K562 (cell line): ENCODE measurements around the gene UBASH3A.

Experiments
- CHD4 ChIP-seq: fragments of 200-600 bp; sonication (generic); IDR thresholded peaks from 3 replicates; pipeline ENCODE4 v1.6.1; 2012; ENCODE audit warnings: low read depth, mild to moderate bottlenecking, mixed read lengths, low read length, inconsistent platforms; ENCODE audit not compliant: insufficient read depth, insufficient replicate concordance, poor library complexity, severe bottlenecking
- CTBP1 ChIP-seq: fragments of 450-650 bp; IDR thresholded peaks from 2 replicates; pipeline ENCODE4 v1.6.1; 2016; ENCODE audit warnings: borderline replicate concordance
- EP300 ChIP-seq: IDR thresholded peaks from 2 replicates; pipeline ENCODE4 v1.6.1; 2012; ENCODE audit warnings: low read length, improper control_type of control experiment
- HCFC1 ChIP-seq: IDR thresholded peaks from 2 replicates; pipeline ENCODE4 v1.6.1; 2012; ENCODE audit warnings: low read depth, low read length, improper control_type of control experiment
- MYC ChIP-seq, 2 experiments: fragments of 250-450 bp in 1 of 2; sonication (Bioruptor Pico) in 1 of 2; IDR thresholded peaks; 2 replicates each; pipeline versions ENCODE4 v1.5.1 to v1.6.1; 2012 to 2021; ENCODE audit warnings: low read depth in 2 of 2, borderline replicate concordance in 1 of 2, improper control_type of control experiment in 1 of 2, low read length in 1 of 2, mild to moderate bottlenecking in 1 of 2, moderate library complexity in 1 of 2
- PML ChIP-seq: IDR thresholded peaks from 2 replicates; pipeline ENCODE4 v1.6.1; 2012; ENCODE audit warnings: low read length, inconsistent platforms
- RAD21 ChIP-seq, 2 experiments: fragments of 250-450 bp in 1 of 2; fragments of 450-650 bp in 1 of 2; sonication (Bioruptor Pico) in 1 of 2; formaldehyde crosslinking in 1 of 2; IDR thresholded peaks in 1 of 2; conservative IDR thresholded peaks in 1 of 2; 2 replicates each; pipeline versions ENCODE4 v1.4.0 to v1.8.0; 2020 to 2022; ENCODE audit warnings: mild to moderate bottlenecking in 2 of 2, moderate library complexity in 1 of 2
- RFX5 ChIP-seq: IDR thresholded peaks from 2 replicates; pipeline ENCODE4 v1.6.1; 2011; ENCODE audit warnings: low read depth, mild to moderate bottlenecking, improper control_type of control experiment, low read length
- TEAD1 ChIP-seq, 2 experiments: fragments of 450-650 bp in 1 of 2; sonication (generic) in 1 of 2; formaldehyde crosslinking; IDR thresholded peaks; 2 replicates each; pipeline versions ENCODE4 v1.4.0 to v1.8.0; 2020 to 2022; ENCODE audit warnings: mild to moderate bottlenecking in 2 of 2, missing genetic modification reagents in 1 of 2
- ZSCAN29 ChIP-seq: fragments of 450-650 bp; IDR thresholded peaks from 2 replicates; pipeline ENCODE4 v1.6.1; 2017
- TF ChIP-seq, protein P1 (sequence below), 2 experiments: IDR thresholded peaks; 2 replicates each; pipeline ENCODE4 v1.6.1; 2011; ENCODE audit warnings: borderline replicate concordance in 1 of 2, control low read depth in 1 of 2, low read depth in 1 of 2, low read length in 1 of 2, mild to moderate bottlenecking in 1 of 2, mixed read lengths in 1 of 2, moderate library complexity in 1 of 2; ENCODE audit not compliant: insufficient read depth in 1 of 2, insufficient read length in 1 of 2, poor library complexity in 1 of 2, severe bottlenecking in 1 of 2; ENCODE audit errors: extremely low read depth in 1 of 2
- TF ChIP-seq, protein P2 (sequence below): sonication (generic); formaldehyde crosslinking; IDR thresholded peaks from 2 replicates; pipeline ENCODE4 v1.5.0; 2020; ENCODE audit warnings: missing genetic modification reagents
- TF ChIP-seq, protein P3 (sequence below), 3 experiments: IDR thresholded peaks in 2 of 3; conservative IDR thresholded peaks in 1 of 3; 2 replicates each; pipeline ENCODE4 v1.5.1; 2011 to 2012; ENCODE audit warnings: low read length in 3 of 3, mild to moderate bottlenecking in 3 of 3, control low read depth in 2 of 3, improper control_type of control experiment in 1 of 3, inconsistent platforms in 1 of 3, low read depth in 1 of 3, mixed read lengths in 1 of 3, moderate library complexity in 1 of 3; ENCODE audit not compliant: insufficient read depth in 2 of 3

DNA sequence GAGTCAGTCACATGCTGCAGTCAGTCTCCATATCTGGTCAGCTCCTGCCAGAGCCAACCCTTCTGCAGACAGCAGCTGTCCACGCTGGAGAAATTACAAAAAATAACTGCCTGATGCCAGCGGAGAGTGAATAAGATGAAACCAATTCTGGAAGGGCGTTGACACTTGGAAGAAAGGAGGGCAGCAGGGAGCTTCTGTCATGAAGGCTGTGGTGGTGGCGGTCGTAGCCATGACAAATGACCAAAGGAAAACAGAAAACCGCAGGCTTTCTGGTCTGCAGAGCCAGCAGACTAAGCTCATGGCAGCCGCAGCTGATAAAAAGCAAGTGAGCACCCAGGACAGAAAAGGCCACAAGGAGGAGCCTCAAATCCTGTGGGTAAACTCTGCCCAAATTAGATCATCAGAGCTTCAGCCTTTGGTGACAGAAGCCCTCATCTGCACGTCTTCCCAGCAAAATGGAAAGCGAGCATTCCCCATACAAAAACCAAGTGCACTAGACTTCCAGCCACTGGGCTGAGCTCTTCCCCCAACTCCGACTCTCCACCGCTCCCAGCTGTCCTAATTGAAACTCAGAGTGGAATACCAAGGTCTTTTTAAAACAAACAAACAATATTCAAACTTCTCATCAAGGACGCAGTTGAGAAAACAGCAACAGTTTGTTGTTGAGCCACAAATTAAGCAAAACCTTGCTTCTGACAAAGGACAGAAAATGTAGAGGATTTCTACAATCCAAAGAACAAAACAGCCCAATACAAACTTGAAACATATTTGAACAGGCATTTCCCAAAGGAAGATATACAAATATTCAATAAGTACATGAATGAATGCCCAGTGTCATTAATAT, 63.7 kb downstream of the UBASH3A start:
- TF ChIP-seq RAD21 (CRISPR knock-in tag; conservative IDR thresholded peaks at IDR 0.05 in 1 of 2, IDR thresholded peaks at IDR 0.05 in 1 of 2) (peak; percentile 64 to 74), TEAD1 (CRISPR knock-in tag; IDR thresholded peaks at IDR 0.05) (no peak), CHD4 (no peak), MYC (IDR thresholded peaks at IDR 0.05; ENCODE audit: low read depth, low read length) (0 out of 2 replicates have a peak, but pooled peaks have one; percentile 38), MYC (CRISPR knock-in tag; IDR thresholded peaks at IDR 0.05; ENCODE audit: borderline replicate concordance, low read depth) (no peak), RFX5 (no peak), PML (no peak), ZSCAN29 (no peak), CTBP1 (peak; percentile 56; the same call in 1 of the 2 replicates), HCFC1 (0 out of 2 replicates have a peak, but pooled peaks have one; percentile 24), EP300 (peak; percentile 31; the same call in 1 of the 2 replicates)
- TF ChIP-seq, protein P1, sequence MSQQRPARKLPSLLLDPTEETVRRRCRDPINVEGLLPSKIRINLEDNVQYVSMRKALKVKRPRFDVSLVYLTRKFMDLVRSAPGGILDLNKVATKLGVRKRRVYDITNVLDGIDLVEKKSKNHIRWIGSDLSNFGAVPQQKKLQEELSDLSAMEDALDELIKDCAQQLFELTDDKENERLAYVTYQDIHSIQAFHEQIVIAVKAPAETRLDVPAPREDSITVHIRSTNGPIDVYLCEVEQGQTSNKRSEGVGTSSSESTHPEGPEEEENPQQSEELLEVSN (IDR thresholded peaks at IDR 0.05; ENCODE audit: borderline replicate concordance in 1 of 2, extremely low read depth in 1 of 2, insufficient read depth in 1 of 2, insufficient read length in 1 of 2, low read depth in 1 of 2, low read length in 1 of 2, poor library complexity in 1 of 2, severe bottlenecking in 1 of 2) = peak in 1 of 2 experiments; percentile 15
- TF ChIP-seq, protein P2, sequence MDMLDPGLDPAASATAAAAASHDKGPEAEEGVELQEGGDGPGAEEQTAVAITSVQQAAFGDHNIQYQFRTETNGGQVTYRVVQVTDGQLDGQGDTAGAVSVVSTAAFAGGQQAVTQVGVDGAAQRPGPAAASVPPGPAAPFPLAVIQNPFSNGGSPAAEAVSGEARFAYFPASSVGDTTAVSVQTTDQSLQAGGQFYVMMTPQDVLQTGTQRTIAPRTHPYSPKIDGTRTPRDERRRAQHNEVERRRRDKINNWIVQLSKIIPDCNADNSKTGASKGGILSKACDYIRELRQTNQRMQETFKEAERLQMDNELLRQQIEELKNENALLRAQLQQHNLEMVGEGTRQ = no peak
- TF ChIP-seq, protein P3, sequence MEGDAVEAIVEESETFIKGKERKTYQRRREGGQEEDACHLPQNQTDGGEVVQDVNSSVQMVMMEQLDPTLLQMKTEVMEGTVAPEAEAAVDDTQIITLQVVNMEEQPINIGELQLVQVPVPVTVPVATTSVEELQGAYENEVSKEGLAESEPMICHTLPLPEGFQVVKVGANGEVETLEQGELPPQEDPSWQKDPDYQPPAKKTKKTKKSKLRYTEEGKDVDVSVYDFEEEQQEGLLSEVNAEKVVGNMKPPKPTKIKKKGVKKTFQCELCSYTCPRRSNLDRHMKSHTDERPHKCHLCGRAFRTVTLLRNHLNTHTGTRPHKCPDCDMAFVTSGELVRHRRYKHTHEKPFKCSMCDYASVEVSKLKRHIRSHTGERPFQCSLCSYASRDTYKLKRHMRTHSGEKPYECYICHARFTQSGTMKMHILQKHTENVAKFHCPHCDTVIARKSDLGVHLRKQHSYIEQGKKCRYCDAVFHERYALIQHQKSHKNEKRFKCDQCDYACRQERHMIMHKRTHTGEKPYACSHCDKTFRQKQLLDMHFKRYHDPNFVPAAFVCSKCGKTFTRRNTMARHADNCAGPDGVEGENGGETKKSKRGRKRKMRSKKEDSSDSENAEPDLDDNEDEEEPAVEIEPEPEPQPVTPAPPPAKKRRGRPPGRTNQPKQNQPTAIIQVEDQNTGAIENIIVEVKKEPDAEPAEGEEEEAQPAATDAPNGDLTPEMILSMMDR (IDR thresholded peaks at IDR 0.05 in 2 of 3, conservative IDR thresholded peaks at IDR 0.05 in 1 of 3; ENCODE audit: insufficient read depth in 2 of 3, low read depth in 1 of 3, low read length in 3 of 3) = peak; percentile 58 to 73 (median 66)
